NB4 (cell line): Measurements from ENCODE around the gene SNAI3.

Experiments
- DNase-seq: peaks from one replicate; pipeline ENCODE4 v3.0.0; 2010; ENCODE audit warnings: low read depth
- H3K4me3 ChIP-seq: one replicate; pipeline ENCODE4 v1.5.1; 2011; ENCODE audit warnings: mild to moderate bottlenecking, low read depth, low read length, moderate library complexity
- CTCF ChIP-seq: IDR thresholded peaks from one replicate; pipeline ENCODE4 v1.5.1; 2012; ENCODE audit warnings: low read depth, low read length
- MAX ChIP-seq: IDR thresholded peaks from 2 replicates; pipeline ENCODE4 v1.6.1; 2011; ENCODE audit warnings: low read depth, low read length
- MYC ChIP-seq: IDR thresholded peaks from 2 replicates; pipeline ENCODE4 v1.6.1; 2011; ENCODE audit warnings: low read depth, low read length
- POLR2A ChIP-seq: IDR thresholded peaks from 2 replicates; pipeline ENCODE4 v1.6.1; 2011; ENCODE audit warnings: mild to moderate bottlenecking; ENCODE audit not compliant: insufficient read length; ENCODE audit errors: extremely low read depth

The SNAI3 gene

GRCh38 chr16:88726408-88726749, 40.1 kb upstream of the SNAI3 start:
- no peak for DNase-seq
- TF ChIP-seq CTCF (no peak), MYC (no peak), POLR2A (no peak), MAX (no peak)
- H3K4me3 ChIP-seq, result no peak overlapping the region

- DNase-seq, result no peak
- TF ChIP-seq POLR2A, result no peak
- TF ChIP-seq MAX, result no peak
- TF ChIP-seq MYC, result no peak
- no peak for TF ChIP-seq CTCF
- no peak overlapping the region for H3K4me3 ChIP-seq
These were observed 39.5 kb upstream of the SNAI3 start for GRCh38 chr16:88725609-88726407.

- no peak for DNase-seq
- no peak overlapping the region for H3K4me3 ChIP-seq
- no peak for TF ChIP-seq MAX
- TF ChIP-seq MYC, result no peak
- no peak for TF ChIP-seq CTCF
- TF ChIP-seq POLR2A, result no peak
These were observed 38.7 kb upstream of the SNAI3 start for GRCh38 chr16:88724855-88725555.

GRCh38 chr16:88723911-88724310, 37.6 kb upstream of the SNAI3 start:
- H3K4me3 ChIP-seq, result no peak overlapping the region
- no peak for DNase-seq
- TF ChIP-seq MYC (no peak), MAX (no peak), POLR2A (no peak), CTCF (no peak)

- no peak for TF ChIP-seq CTCF
- DNase-seq, result no peak
- no peak overlapping the region for H3K4me3 ChIP-seq
These were observed 37.2 kb upstream of the SNAI3 start for GRCh38 chr16:88723507-88723887.
